Panc1 (cell line): ENCODE data around the gene TMA7B. TPM values are rescaled to one million over a fixed set of nuclear protein-coding genes. Genes with fewer than 3 reads are reported as not detected.

Experiments used
- ATAC-seq: fragments of 200-7000 bp; cut with Tn5 transposase; 2 replicates; pipeline ENCODE4 v1.9.1; 2020; ENCODE audit warnings: mild to moderate bottlenecking, moderate library complexity
- BruUV-seq: library from RNA; stranded (reverse); fragments of 400-500 nt; replicated peaks from 2 replicates; lab custom pipeline; 2021; lab: Mats Ljungman, UMichigan
- CTCF ChIA-PET: fragments of 300-600 bp; sonication (Branson Sonifier 250); formaldehyde crosslinking; loops from one replicate; lab custom pipeline; 2022; ENCODE audit warnings: antibody characterized with exemption; lab: Charles Lee
- POLR2A ChIA-PET: fragments of 300-600 bp; sonication (Branson Sonifier 250); formaldehyde crosslinking; loops from one replicate; lab custom pipeline; 2022; ENCODE audit warnings: antibody characterized with exemption; lab: Charles Lee
- DNase-seq: peaks from one replicate; pipeline ENCODE4 v3.0.0-alpha.2; 2010; ENCODE audit warnings: low read depth, low spot score
- H3K27ac ChIP-seq: 2 replicates; pipeline ENCODE4 v1.5.1; 2011; ENCODE audit warnings: mild to moderate bottlenecking, low read length, inconsistent platforms
- H3K27me3 ChIP-seq: fragments of 200-500 bp; sonication (Bioruptor generic); 2 replicates; pipeline ENCODE4 v1.6.0; 2014; ENCODE audit warnings: low read length, inconsistent platforms; ENCODE audit not compliant: control insufficient read depth, insufficient read depth
- H3K36me3 ChIP-seq: fragments of 200-500 bp; sonication (Bioruptor generic); 2 replicates; pipeline ENCODE4 v1.5.1; 2014; ENCODE audit warnings: inconsistent platforms, mild to moderate bottlenecking, low read length, moderate library complexity; ENCODE audit not compliant: control insufficient read depth, insufficient read depth
- H3K4me1 ChIP-seq: 2 replicates; pipeline ENCODE4 v1.5.1; 2011; ENCODE audit warnings: inconsistent platforms, mild to moderate bottlenecking, low read length, moderate library complexity; ENCODE audit not compliant: control insufficient read depth, insufficient read depth
- H3K4me3 ChIP-seq, 2 experiments: 2 replicates each; pipeline ENCODE4 v1.5.1; 2011 to 2012; ENCODE audit warnings: low read depth in 2 of 2, low read length in 2 of 2, mild to moderate bottlenecking in 2 of 2, inconsistent platforms in 1 of 2, moderate library complexity in 1 of 2
- H3K9me3 ChIP-seq: fragments of 200-500 bp; sonication (Bioruptor generic); 2 replicates; pipeline ENCODE4 v1.5.1; 2014; ENCODE audit warnings: low read depth, mild to moderate bottlenecking, inconsistent platforms, low read length, moderate library complexity; ENCODE audit not compliant: control insufficient read depth, insufficient read depth
- CTCF ChIP-seq: fragments of 450-650 bp; IDR thresholded peaks from 2 replicates; pipeline ENCODE4 v1.5.1; 2017; ENCODE audit warnings: mild to moderate bottlenecking
- POLR2AphosphoS5 ChIP-seq: IDR thresholded peaks from 2 replicates; pipeline ENCODE4 v1.6.1; 2012; ENCODE audit warnings: mild to moderate bottlenecking, low read depth, low read length, moderate library complexity
- SIN3A ChIP-seq: IDR thresholded peaks from 2 replicates; pipeline ENCODE4 v1.6.1; 2012; ENCODE audit warnings: low read depth, mild to moderate bottlenecking, low read length, moderate library complexity, borderline replicate concordance; ENCODE audit not compliant: insufficient read depth
- TCF7L2 ChIP-seq: IDR thresholded peaks from 2 replicates; pipeline ENCODE4 v1.6.1; 2011; ENCODE audit warnings: mild to moderate bottlenecking, low read depth, low read length, inconsistent platforms
- in situ Hi-C: cut with HindIII; loops from 2 replicates; pipeline ENCODE4 v1.10.0; 2016; ENCODE audit warnings: low sequenced_read_pairs, low pct_unique_long_range_greater_than_20kb
- intact Hi-C: fragments of 100-400 bp; cut with micrococcal nuclease; formaldehyde crosslinking; loops from one replicate; pipeline ENCODE4 v1.10.0; 2022; ENCODE audit not compliant: unreplicated experiment
- total RNA-seq: library from RNA; stranded (reverse); gene quantifications from one replicate; pipeline ENCODE4 v1.2.1, GENCODE V29; 2021; ENCODE audit not compliant: unreplicated experiment
- TF ChIP-seq, protein P1 (sequence below), 2 experiments: IDR thresholded peaks; 2 replicates each; pipeline ENCODE4 v1.6.1; 2011 to 2012; ENCODE audit warnings: low read depth in 2 of 2, control low read depth in 1 of 2, low read length in 1 of 2, mild to moderate bottlenecking in 1 of 2, moderate library complexity in 1 of 2; ENCODE audit not compliant: insufficient read depth in 1 of 2

Gene TMA7B
- total RNA-seq, 1 experiment from 2014 or later = not detected

DNA sequence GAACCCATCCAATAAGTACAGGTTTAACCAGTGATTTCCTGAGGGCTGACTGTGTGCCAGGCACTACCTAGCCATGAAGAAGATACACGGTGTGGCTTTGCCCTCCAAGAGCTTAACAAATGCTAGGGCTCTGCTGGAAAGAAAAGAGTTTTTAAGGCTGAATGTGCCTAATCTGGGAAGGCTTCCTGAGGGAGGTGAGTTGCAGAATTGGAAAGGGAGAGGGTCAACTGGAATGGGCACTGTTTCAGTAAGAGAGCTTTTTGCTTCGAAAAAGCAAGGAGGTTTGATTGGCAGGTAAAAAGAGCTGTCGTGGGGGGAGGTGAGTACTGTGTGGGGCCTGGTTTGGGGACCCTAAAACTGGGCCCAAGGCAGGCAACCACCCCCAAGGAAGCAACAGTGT, 37.2 kb downstream of the TMA7B start:
- in situ Hi-C loops = no loop called here
- Histone ChIP-seq H3K9me3 (no peaks in the 10 kb centered on the region), H3K36me3 (no peaks in the 10 kb centered on the region; the same call in 1 of the 2 replicates), H3K4me1 (no peaks in the 10 kb centered on the region; the same call in 1 of the 2 replicates), H3K4me3 (no peak overlapping the region), H3K27ac (no peak overlapping the region), H3K27me3 (no peaks in the 10 kb centered on the region)
- intact Hi-C loops = no loop called here
- no peak for DNase-seq
- no peak for ATAC-seq
- TF ChIP-seq, protein P1, sequence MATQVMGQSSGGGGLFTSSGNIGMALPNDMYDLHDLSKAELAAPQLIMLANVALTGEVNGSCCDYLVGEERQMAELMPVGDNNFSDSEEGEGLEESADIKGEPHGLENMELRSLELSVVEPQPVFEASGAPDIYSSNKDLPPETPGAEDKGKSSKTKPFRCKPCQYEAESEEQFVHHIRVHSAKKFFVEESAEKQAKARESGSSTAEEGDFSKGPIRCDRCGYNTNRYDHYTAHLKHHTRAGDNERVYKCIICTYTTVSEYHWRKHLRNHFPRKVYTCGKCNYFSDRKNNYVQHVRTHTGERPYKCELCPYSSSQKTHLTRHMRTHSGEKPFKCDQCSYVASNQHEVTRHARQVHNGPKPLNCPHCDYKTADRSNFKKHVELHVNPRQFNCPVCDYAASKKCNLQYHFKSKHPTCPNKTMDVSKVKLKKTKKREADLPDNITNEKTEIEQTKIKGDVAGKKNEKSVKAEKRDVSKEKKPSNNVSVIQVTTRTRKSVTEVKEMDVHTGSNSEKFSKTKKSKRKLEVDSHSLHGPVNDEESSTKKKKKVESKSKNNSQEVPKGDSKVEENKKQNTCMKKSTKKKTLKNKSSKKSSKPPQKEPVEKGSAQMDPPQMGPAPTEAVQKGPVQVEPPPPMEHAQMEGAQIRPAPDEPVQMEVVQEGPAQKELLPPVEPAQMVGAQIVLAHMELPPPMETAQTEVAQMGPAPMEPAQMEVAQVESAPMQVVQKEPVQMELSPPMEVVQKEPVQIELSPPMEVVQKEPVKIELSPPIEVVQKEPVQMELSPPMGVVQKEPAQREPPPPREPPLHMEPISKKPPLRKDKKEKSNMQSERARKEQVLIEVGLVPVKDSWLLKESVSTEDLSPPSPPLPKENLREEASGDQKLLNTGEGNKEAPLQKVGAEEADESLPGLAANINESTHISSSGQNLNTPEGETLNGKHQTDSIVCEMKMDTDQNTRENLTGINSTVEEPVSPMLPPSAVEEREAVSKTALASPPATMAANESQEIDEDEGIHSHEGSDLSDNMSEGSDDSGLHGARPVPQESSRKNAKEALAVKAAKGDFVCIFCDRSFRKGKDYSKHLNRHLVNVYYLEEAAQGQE (IDR thresholded peaks at IDR 0.05; ENCODE audit: insufficient read depth in 1 of 2, low read depth in 2 of 2, low read length in 1 of 2) = no peak
- TF ChIP-seq CTCF = no peak
- TF ChIP-seq SIN3A = no peak
- TF ChIP-seq TCF7L2 = no peak
- BruUV-seq = no TSS peak
- CTCF ChIA-PET = no interaction called here
- POLR2A ChIA-PET = no interaction called here

GRCh38 chr22:39997939-39998726, 37.9 kb downstream of the TMA7B start:
- ChIA-PET POLR2A (interaction anchor here (0.7 kb wide), 1 partner anchor 223 kb away, joined by 3 read pairs; no protein-coding TSS in a partner anchor), CTCF (no interaction called here)
- TF ChIP-seq, protein P1 (IDR thresholded peaks at IDR 0.05; ENCODE audit: insufficient read depth in 1 of 2, low read depth in 2 of 2, low read length in 1 of 2) = no peak
- TF ChIP-seq TCF7L2 (no peak), POLR2AphosphoS5 (no peak), SIN3A (no peak), CTCF (no peak)
- ATAC-seq = peak; percentile 83
- no TSS peak for BruUV-seq
- Histone ChIP-seq H3K36me3 (no peaks in the 10 kb centered on the region; the same call in 1 of the 2 replicates), H3K4me1 (no peaks in the 10 kb centered on the region; the same call in 1 of the 2 replicates), H3K4me3 (no peak overlapping the region), H3K9me3 (no peaks in the 10 kb centered on the region), H3K27ac (no peak overlapping the region), H3K27me3 (no peaks in the 10 kb centered on the region)
- no peak for DNase-seq
- intact Hi-C loops (no loop called here), in situ Hi-C loops (no loop called here)
